Keratinocyte (primary cell): Measurements from ENCODE around the gene TMTC2. TPM values are rescaled to one million over a fixed set of nuclear protein-coding genes. Genes with fewer than 3 reads are reported as not detected.

ENCODE experiments used
- DNase-seq: peaks from one replicate; pipeline ENCODE4 v3.0.0-alpha.2; 2011; ENCODE audit warnings: low read depth, missing footprints, low spot score
- FAIRE-seq: peaks from 2 replicates; lab custom pipeline; 2011; peaks lifted over from hg19 to GRCh38; lab: Jason Lieb, UNC
- H2AFZ ChIP-seq: 2 replicates; pipeline ENCODE4 v1.6.0; 2012; ENCODE audit warnings: low read length, control low read depth, inconsistent platforms; ENCODE audit not compliant: control insufficient read depth
- H3K27ac ChIP-seq: 2 replicates; pipeline ENCODE4 v1.5.1; 2011; ENCODE audit warnings: low read length; ENCODE audit not compliant: control insufficient read depth, insufficient read depth
- H3K27me3 ChIP-seq: 3 replicates; pipeline ENCODE4 v1.6.0; 2011; ENCODE audit warnings: low read length; ENCODE audit not compliant: control insufficient read depth, insufficient read depth; ENCODE audit errors: extremely low read depth
- H3K36me3 ChIP-seq, 2 experiments: 2 replicates in 1 of 2; 3 replicates in 1 of 2; pipeline ENCODE4 v1.5.1; 2011; ENCODE audit warnings: low read length in 2 of 2, mild to moderate bottlenecking in 1 of 2; ENCODE audit not compliant: control insufficient read depth in 2 of 2, insufficient read depth in 2 of 2; ENCODE audit errors: extremely low read depth in 1 of 2
- H3K4me1 ChIP-seq: 3 replicates; pipeline ENCODE4 v1.5.1; 2011; ENCODE audit warnings: low read length; ENCODE audit not compliant: control insufficient read depth, insufficient read depth; ENCODE audit errors: extremely low read depth
- H3K4me2 ChIP-seq: 3 replicates; pipeline ENCODE4 v1.6.0; 2011; ENCODE audit warnings: low read depth, low read length; ENCODE audit not compliant: control insufficient read depth, insufficient read depth; ENCODE audit errors: extremely low read depth
- H3K4me3 ChIP-seq, 3 experiments: fragments of 200-600 bp in 1 of 3; sonication (generic) in 1 of 3; 2 replicates in 2 of 3; 3 replicates in 1 of 3; pipeline ENCODE4 v1.5.1; 2011 to 2016; ENCODE audit warnings: low read length in 3 of 3, mild to moderate bottlenecking in 3 of 3, control low read depth in 2 of 3, inconsistent platforms in 1 of 3, low read depth in 1 of 3, mixed read lengths in 1 of 3, mixed run types in 1 of 3, moderate library complexity in 1 of 3; ENCODE audit not compliant: control insufficient read depth in 2 of 3, insufficient read depth in 2 of 3; ENCODE audit errors: extremely low read depth in 1 of 3
- H3K79me2 ChIP-seq: 2 replicates; pipeline ENCODE4 v1.6.0; 2012; ENCODE audit warnings: low read length; ENCODE audit not compliant: control insufficient read depth, insufficient read depth
- H3K9ac ChIP-seq: 3 replicates; pipeline ENCODE4 v1.6.0; 2011; ENCODE audit warnings: low read length; ENCODE audit not compliant: control insufficient read depth, insufficient read depth; ENCODE audit errors: extremely low read depth
- H3K9me1 ChIP-seq: 3 replicates; pipeline ENCODE4 v1.6.0; 2011; ENCODE audit warnings: low read length; ENCODE audit not compliant: control insufficient read depth, insufficient read depth; ENCODE audit errors: extremely low read depth
- H3K9me3 ChIP-seq: 2 replicates; pipeline ENCODE4 v1.5.1; 2012; ENCODE audit warnings: low read depth, low read length; ENCODE audit not compliant: control insufficient read depth
- H4K20me1 ChIP-seq: 3 replicates; pipeline ENCODE4 v1.6.0; 2011; ENCODE audit warnings: low read length; ENCODE audit not compliant: control insufficient read depth, insufficient read depth; ENCODE audit errors: extremely low read depth
- CTCF ChIP-seq, 3 experiments: IDR thresholded peaks in 1 of 3; conservative IDR thresholded peaks in 1 of 3; optimal IDR thresholded peaks in 1 of 3; 2 replicates in 2 of 3; 3 replicates in 1 of 3; pipeline versions ENCODE3 to v1.5.1; 2011; ENCODE audit warnings: low read length in 3 of 3, mild to moderate bottlenecking in 3 of 3, moderate library complexity in 2 of 3, control low read depth in 1 of 3, inconsistent platforms in 1 of 3; ENCODE audit not compliant: insufficient read depth in 2 of 3; ENCODE audit errors: extremely low read depth in 1 of 3
- EZH2 ChIP-seq: IDR thresholded peaks from one replicate; pipeline ENCODE4 v1.6.1; 2012; ENCODE audit warnings: inconsistent platforms, mild to moderate bottlenecking, low read length, moderate library complexity
- dilution Hi-C: fragments of 300-500 bp; cut with MboI; formaldehyde crosslinking; loops from one replicate; pipeline ENCODE4 v1.7.0; 2020; ENCODE audit warnings: low sequenced_read_pairs; ENCODE audit not compliant: extremely low pct_ligation_motif_present
- polyA plus RNA-seq, 5 experiments: library from polyadenylated mRNA; depleted of rRNA in 3 of 5; stranded (reverse) in 3 of 5; stranded (forward) in 1 of 5; unstranded in 1 of 5; fragments of >200 nt; gene quantifications; 1 replicate in 1 of 5; 2 replicates in 3 of 5; 3 replicates in 1 of 5; pipeline versions ENCODE4 v1.2.1 to v1.2.3, GENCODE V29; 2011 to 2012; ENCODE audit warnings: missing spikeins in 2 of 5, low read depth in 1 of 5, low replicate concordance in 1 of 5

TMTC2 gene
- polyA plus RNA-seq, 1 donor (not counting 4 experiments of a cell fraction or from before 2014, with no cell fraction given), result 3.8 TPM

GRCh38 chr12:83123039-83123438 is 436.3 kb downstream of the TMTC2 start:
- Histone ChIP-seq H3K4me3 (no peak overlapping the region), H3K9ac (no peak overlapping the region), H3K4me1 (no peaks in the 10 kb centered on the region), H2AFZ (no peak overlapping the region), H3K27me3 (no peaks in the 10 kb centered on the region), H4K20me1 (no peaks in the 10 kb centered on the region), H3K27ac (no peak overlapping the region), H3K9me1 (no peaks in the 10 kb centered on the region), H3K36me3 (no peaks in the 10 kb centered on the region), H3K4me2 (no peak overlapping the region), H3K9me3 (no peaks in the 10 kb centered on the region), H3K79me2 (no peaks in the 10 kb centered on the region)
- DNase-seq (no peak), FAIRE-seq (no peak)
- dilution Hi-C loops, result no loop called here
- TF ChIP-seq CTCF (optimal IDR thresholded peaks at IDR 0.05 in 1 of 3, IDR thresholded peaks at IDR 0.05 in 1 of 3, conservative IDR thresholded peaks at IDR 0.05 in 1 of 3; ENCODE audit: extremely low read depth in 1 of 3, insufficient read depth in 2 of 3, low read length in 3 of 3), result no peak
- TF ChIP-seq EZH2, result no peak

- Histone ChIP-seq H3K9me3 (no peaks in the 10 kb centered on the region), H3K79me2 (no peaks in the 10 kb centered on the region), H3K9ac (no peak overlapping the region), H3K4me2 (no peak overlapping the region), H3K27ac (no peak overlapping the region), H4K20me1 (no peaks in the 10 kb centered on the region), H3K36me3 (no peaks in the 10 kb centered on the region), H3K9me1 (no peaks in the 10 kb centered on the region), H2AFZ (no peak overlapping the region), H3K27me3 (no peaks in the 10 kb centered on the region), H3K4me3 (no peak overlapping the region), H3K4me1 (no peaks in the 10 kb centered on the region)
- dilution Hi-C loops, result no loop called here
- FAIRE-seq (no peak), DNase-seq (no peak)
- no peak for TF ChIP-seq CTCF (optimal IDR thresholded peaks at IDR 0.05 in 1 of 3, IDR thresholded peaks at IDR 0.05 in 1 of 3, conservative IDR thresholded peaks at IDR 0.05 in 1 of 3; ENCODE audit: extremely low read depth in 1 of 3, insufficient read depth in 2 of 3, low read length in 3 of 3)
- TF ChIP-seq EZH2, result no peak
These were observed 441.8 kb downstream of the TMTC2 start for GRCh38 chr12:83128540-83128939.
